ENCODE data around the gene JSRP1. TPM values are rescaled to one million over a fixed set of nuclear protein-coding genes. Genes with fewer than 3 reads are reported as not detected.

Gene JSRP1
- total RNA-seq, 4 donors from 2014 or later, result not detected

DNA sequence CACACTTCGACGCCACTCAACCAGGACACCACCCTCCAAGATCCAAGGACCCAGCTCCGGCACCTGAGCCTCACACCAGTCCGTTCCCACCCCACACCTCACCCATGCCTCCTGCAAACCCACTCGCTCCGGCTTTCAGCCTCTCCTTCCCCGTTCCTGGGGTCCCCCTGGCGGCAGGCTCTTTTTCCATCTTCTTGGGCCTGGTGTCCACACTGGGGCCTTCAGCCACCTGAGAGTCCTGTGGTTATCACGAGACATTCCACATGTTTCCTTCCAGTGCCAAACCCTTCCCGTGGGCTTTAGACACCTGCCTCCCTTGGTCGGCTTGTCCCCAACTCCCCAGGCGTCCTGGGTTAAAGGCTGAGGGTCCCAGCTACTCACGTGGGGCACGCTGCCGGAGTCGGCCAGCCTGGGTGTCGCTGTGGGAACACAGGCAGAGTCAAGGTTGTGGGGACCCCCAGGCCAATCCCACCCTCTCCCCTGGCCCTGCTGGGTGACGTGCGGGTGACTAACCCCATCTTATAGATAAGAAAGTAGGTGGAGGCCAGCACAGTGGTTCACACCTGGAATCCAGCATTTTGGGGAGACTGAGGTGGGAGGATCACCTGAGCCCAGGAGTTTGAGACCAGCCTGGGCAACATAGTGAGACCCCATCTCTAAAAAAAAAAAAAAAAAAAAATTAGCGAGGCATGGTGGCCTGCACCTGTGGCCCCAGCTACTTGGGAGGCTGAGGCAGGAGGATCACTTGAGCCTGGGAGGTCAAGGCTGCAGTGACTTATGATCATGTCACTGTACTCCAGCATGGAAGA is 1.9 kb downstream of the JSRP1 start:
- no peak for DNase-seq
- Histone ChIP-seq H3K4me1 (peaks cover 0 to 45% (median 34%) of the 10 kb centered on the region in 4 donors), H3K4me3 (peak overlapping the region in 1 of 4 donors; percentile 52), H3K36me3 (no peaks in the 10 kb centered on the region), H3K9me3 (no peaks in the 10 kb centered on the region), H3K27me3 (peaks cover 0 to 43% of the 10 kb centered on the region in 2 donors), H3K27ac (peak overlapping the region in 1 of 4 donors; percentile 55)
- no peak for TF ChIP-seq POLR2A (IDR thresholded peaks at IDR 0.05)
- TF ChIP-seq, protein P1, sequence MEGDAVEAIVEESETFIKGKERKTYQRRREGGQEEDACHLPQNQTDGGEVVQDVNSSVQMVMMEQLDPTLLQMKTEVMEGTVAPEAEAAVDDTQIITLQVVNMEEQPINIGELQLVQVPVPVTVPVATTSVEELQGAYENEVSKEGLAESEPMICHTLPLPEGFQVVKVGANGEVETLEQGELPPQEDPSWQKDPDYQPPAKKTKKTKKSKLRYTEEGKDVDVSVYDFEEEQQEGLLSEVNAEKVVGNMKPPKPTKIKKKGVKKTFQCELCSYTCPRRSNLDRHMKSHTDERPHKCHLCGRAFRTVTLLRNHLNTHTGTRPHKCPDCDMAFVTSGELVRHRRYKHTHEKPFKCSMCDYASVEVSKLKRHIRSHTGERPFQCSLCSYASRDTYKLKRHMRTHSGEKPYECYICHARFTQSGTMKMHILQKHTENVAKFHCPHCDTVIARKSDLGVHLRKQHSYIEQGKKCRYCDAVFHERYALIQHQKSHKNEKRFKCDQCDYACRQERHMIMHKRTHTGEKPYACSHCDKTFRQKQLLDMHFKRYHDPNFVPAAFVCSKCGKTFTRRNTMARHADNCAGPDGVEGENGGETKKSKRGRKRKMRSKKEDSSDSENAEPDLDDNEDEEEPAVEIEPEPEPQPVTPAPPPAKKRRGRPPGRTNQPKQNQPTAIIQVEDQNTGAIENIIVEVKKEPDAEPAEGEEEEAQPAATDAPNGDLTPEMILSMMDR (IDR thresholded peaks at IDR 0.05), result no peak

DNA sequence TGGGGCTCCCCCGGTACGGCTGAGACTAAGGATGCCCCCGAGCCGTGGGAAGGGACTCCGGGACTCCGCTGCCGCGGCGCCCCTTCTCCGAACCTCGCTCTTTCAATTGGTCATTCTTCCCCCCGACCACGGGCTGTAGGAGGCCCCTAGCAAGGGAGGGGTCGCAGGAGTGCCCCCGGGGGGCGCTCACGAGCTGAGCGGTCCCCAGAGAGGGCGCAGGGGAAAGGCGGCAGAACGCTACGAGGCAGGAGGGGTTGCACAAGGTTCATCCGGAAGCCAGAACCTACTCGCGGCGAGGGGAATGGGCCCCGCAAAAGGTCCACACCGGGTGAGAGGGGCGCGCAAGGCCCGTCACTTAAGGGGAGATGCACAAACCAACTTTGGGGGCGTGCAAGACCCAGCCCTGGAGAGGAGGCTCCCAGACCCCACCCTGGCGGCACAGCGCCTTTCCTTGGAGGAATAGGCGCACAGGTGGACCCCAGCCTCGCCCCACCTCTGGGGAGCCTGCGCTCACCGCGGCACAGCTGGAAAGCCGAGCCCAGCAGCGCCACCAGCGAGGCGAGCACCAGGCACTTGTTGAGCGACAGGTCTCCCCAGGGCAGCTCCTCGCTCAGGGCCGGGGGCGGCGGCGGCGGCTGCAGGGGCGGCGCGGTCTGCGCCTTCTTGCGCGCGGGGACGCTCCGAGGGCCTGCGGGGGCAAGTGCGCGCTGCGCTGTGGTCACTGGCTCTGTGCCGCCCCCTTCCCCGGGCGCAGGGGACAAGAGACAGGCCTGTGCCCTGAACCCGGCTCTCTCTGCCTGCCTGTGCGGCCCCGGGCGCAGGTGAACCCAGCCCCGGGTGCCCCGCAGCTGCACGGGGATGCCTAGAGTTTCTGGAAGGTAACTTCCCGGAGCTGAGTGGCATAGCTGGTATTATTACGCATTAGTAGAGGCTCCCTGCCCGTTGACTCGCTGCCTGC is 2.8 kb downstream of the JSRP1 start:
- peak overlapping the region; percentile 18 to 52 (median 30) for H3K4me3 ChIP-seq
- H3K36me3 ChIP-seq, result peaks cover 0 to 5% (median 0%) of the 10 kb centered on the region in 3 donors
- no peaks in the 10 kb centered on the region for H3K9me3 ChIP-seq
- peaks cover 0 to 43% of the 10 kb centered on the region in 2 donors for H3K27me3 ChIP-seq
- H3K27ac ChIP-seq, result peak overlapping the region in 1 of 4 donors; percentile 55
- peaks cover 0 to 45% (median 33%) of the 10 kb centered on the region in 4 donors for H3K4me1 ChIP-seq
- peak in 1 of 3 donors; percentile 63 for DNase-seq
- TF ChIP-seq POLR2A (IDR thresholded peaks at IDR 0.05), result no peak
- TF ChIP-seq, protein P1 (IDR thresholded peaks at IDR 0.05), result peak in 3 of 6 experiments; percentile 10 to 32 (median 17)

DNA sequence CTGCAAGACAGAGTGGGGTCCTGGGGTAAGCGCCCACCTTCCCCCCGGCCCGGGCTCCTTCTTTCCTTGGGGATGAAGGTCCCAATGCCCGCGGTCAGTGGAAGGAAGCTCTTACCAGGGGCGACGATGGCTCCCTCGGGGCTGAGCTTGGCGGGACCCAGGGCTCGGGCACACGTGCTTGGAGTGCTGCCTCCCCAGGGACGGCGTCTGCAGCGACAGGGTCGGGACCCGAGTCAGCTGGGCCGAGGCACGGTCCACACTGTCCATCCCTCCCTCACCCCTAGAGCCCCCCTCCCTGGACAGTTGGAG is 3.5 kb downstream of the JSRP1 start:
- H3K4me3 ChIP-seq, result peak overlapping the region; percentile 18 to 52 (median 30)
- peak overlapping the region in 1 of 4 donors; percentile 55 for H3K27ac ChIP-seq
- peaks cover 0 to 43% of the 10 kb centered on the region in 2 donors for H3K27me3 ChIP-seq
- H3K36me3 ChIP-seq, result peaks cover 0 to 12% (median 0%) of the 10 kb centered on the region in 3 donors
- no peak for DNase-seq
- no peaks in the 10 kb centered on the region for H3K9me3 ChIP-seq
- no peak for TF ChIP-seq POLR2A (IDR thresholded peaks at IDR 0.05)
- TF ChIP-seq, protein P1 (IDR thresholded peaks at IDR 0.05), result no peak
- peaks cover 0 to 45% (median 31%) of the 10 kb centered on the region in 4 donors for H3K4me1 ChIP-seq

DNA sequence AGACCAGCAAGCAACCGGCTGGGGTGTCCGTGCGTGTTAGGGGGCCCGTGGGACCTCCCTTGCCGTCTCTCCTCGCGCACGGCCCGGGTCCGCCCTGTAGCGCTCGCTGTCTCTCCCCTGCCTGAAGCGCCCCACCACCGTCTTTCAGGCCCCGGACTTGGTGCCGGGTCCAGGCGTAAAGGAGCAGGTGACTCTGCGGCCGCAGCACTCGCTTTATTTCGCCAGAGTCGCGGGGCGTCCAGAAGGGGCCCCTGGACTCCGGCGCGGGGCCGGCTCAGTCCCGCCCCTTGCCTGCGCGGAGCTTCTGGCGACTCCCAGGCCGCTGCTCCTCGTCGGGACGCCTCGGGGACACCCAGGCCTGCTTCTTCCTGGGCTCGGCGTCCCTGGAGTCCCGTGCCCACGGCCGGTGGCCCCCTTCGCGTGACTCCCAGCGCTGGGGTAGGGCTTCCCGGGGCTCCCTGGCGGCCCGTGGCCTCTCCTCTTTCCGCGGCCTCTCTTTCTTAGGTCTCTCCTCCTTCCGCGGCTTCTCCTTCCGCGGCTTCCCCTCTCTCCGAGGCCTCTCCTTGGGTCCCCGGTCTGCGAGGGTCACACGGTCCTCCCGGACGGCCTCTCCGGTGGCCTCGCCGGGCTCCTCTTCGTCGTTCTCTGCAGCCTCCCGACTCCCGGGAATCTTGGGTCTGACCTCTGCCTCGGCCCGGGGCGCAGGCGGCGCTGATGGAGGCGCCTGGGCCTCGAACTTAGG is 4.0 kb downstream of the JSRP1 start:
- Histone ChIP-seq H3K9me3 (no peaks in the 10 kb centered on the region), H3K27me3 (peaks cover 0 to 43% of the 10 kb centered on the region in 2 donors), H3K4me3 (peak overlapping the region; percentile 18 to 52 (median 34)), H3K4me1 (peaks cover 0 to 45% (median 27%) of the 10 kb centered on the region in 4 donors), H3K27ac (peak overlapping the region in 1 of 4 donors; percentile 55), H3K36me3 (peaks cover 0 to 17% (median 0%) of the 10 kb centered on the region in 3 donors)
- TF ChIP-seq, protein P1 (IDR thresholded peaks at IDR 0.05), result no peak
- TF ChIP-seq POLR2A (IDR thresholded peaks at IDR 0.05), result no peak
- DNase-seq, result no peak
